Measurements from ENCODE around the gene TMEM154.

TMEM154 gene

GRCh38 chr4:152679414-152680281 lies at the start of gene TMEM154:
Gene TMEM154 (minus strand): TSS chr4:152679997. CDS start chr4:152679933, 64 bp downstream.
- TF ChIP-seq CTCF (IDR thresholded peaks at IDR 0.05; ENCODE audit: control insufficient read depth, extremely low read depth, insufficient read depth): no peak
- H3K4me3 ChIP-seq (ENCODE audit: low read depth, low read length): peak within 1 kb of the TSS; percentile 52
- peak; percentile 36 for DNase-seq (ENCODE audit: low read depth)

- H3K4me3 ChIP-seq (ENCODE audit: low read depth, low read length): no peak overlapping the region
- no peak for TF ChIP-seq CTCF (IDR thresholded peaks at IDR 0.05; ENCODE audit: control insufficient read depth, extremely low read depth, insufficient read depth)
- DNase-seq (ENCODE audit: low read depth): no peak
Observed at GRCh38 chr4:152729466-152729865, 49.7 kb upstream of the TMEM154 start.

- H3K4me3 ChIP-seq (ENCODE audit: low read depth, low read length): no peak overlapping the region
- no peak for DNase-seq (ENCODE audit: low read depth)
- TF ChIP-seq CTCF (IDR thresholded peaks at IDR 0.05; ENCODE audit: control insufficient read depth, extremely low read depth, insufficient read depth): no peak
Observed at GRCh38 chr4:152728343-152728742, 48.5 kb upstream of the TMEM154 start.

GRCh38 chr4:152727784-152728183 lies 48.0 kb upstream of the TMEM154 start:
- DNase-seq (ENCODE audit: low read depth): no peak
- H3K4me3 ChIP-seq (ENCODE audit: low read depth, low read length): no peak overlapping the region
- no peak for TF ChIP-seq CTCF (IDR thresholded peaks at IDR 0.05; ENCODE audit: control insufficient read depth, extremely low read depth, insufficient read depth)

- H3K4me3 ChIP-seq (ENCODE audit: low read depth, low read length): no peak overlapping the region
- no peak for DNase-seq (ENCODE audit: low read depth)
- no peak for TF ChIP-seq CTCF (IDR thresholded peaks at IDR 0.05; ENCODE audit: control insufficient read depth, extremely low read depth, insufficient read depth)
Observed at GRCh38 chr4:152724494-152724893, 44.7 kb upstream of the TMEM154 start.

- DNase-seq (ENCODE audit: low read depth): no peak
Observed at GRCh38 chr4:152723236-152723635, 43.4 kb upstream of the TMEM154 start.

More at GRCh38 chr4:152723236-152723635, 43.4 kb upstream of the TMEM154 start:
- TF ChIP-seq CTCF (IDR thresholded peaks at IDR 0.05; ENCODE audit: control insufficient read depth, extremely low read depth, insufficient read depth): no peak
- H3K4me3 ChIP-seq (ENCODE audit: low read depth, low read length): no peak overlapping the region

All from LNCaP clone FGC (cell line).